ENCODE measurements around the gene ADAR.

ADAR gene

GRCh38 chr1:154616659-154617345 lies 8.8 kb upstream of the ADAR start:
- DNase-seq: no peak

GRCh38 chr1:154615411-154615810 lies 7.4 kb upstream of the ADAR start:
- no peak for DNase-seq

- no peak for DNase-seq
Measured at GRCh38 chr1:154614901-154615300, 6.9 kb upstream of the ADAR start.

- DNase-seq: no peak
Measured at GRCh38 chr1:154614247-154614646, 6.3 kb upstream of the ADAR start.

GRCh38 chr1:154611150-154611862 lies 3.3 kb upstream of the ADAR start:
- no peak for DNase-seq

- DNase-seq: peak; percentile 52
Measured at GRCh38 chr1:154609398-154610380, 1.7 kb upstream of the ADAR start.

- DNase-seq: peak; percentile 54
Measured at GRCh38 chr1:154608397-154609270, 648 bp upstream of the ADAR start.

- no peak for DNase-seq
Measured at GRCh38 chr1:154607106-154607608, 829 bp downstream of the ADAR start.

GRCh38 chr1:154605534-154605933 lies 2.5 kb downstream of the ADAR start:
- no peak for DNase-seq

GRCh38 chr1:154603317-154603716 lies 4.7 kb downstream of the ADAR start:
- no peak for DNase-seq

GRCh38 chr1:154599658-154600057 lies 8.3 kb downstream of the ADAR start:
- DNase-seq: no peak

- DNase-seq: no peak
Measured at GRCh38 chr1:154598871-154599635, 8.9 kb downstream of the ADAR start.

- no peak for DNase-seq
Measured at GRCh38 chr1:154595621-154596020, 12.4 kb downstream of the ADAR start.

- DNase-seq: no peak
Measured at GRCh38 chr1:154594811-154595210, 13.2 kb downstream of the ADAR start.

GRCh38 chr1:154593390-154593789 lies 14.6 kb downstream of the ADAR start:
- no peak for DNase-seq

GRCh38 chr1:154591206-154591605 lies 16.8 kb downstream of the ADAR start:
- no peak for DNase-seq

GRCh38 chr1:154590756-154591155 lies 17.2 kb downstream of the ADAR start:
- DNase-seq: no peak

- DNase-seq: no peak
Measured at GRCh38 chr1:154589780-154590179, 18.2 kb downstream of the ADAR start.

GRCh38 chr1:154586641-154587040 lies 21.3 kb downstream of the ADAR start:
- DNase-seq: no peak

- DNase-seq: no peak
Measured at GRCh38 chr1:154586231-154586630, 21.8 kb downstream of the ADAR start.

- DNase-seq: no peak
Measured at GRCh38 chr1:154584267-154584994, 23.6 kb downstream of the ADAR start.
